Pancreas (tissue), 8 donors: ENCODE measurements around the gene CABLES1. TPM values are rescaled to one million over a fixed set of nuclear protein-coding genes. Genes with fewer than 3 reads are reported as not detected.

Experiments used
- polyA plus RNA-seq, 2 donors: library from polyadenylated mRNA; stranded (reverse); fragments of 200-250 nt; gene quantifications; one replicate each; pipeline ENCODE4 v1.2.3, GENCODE V29; 2013
- total RNA-seq, 6 donors: library from RNA; stranded (reverse); fragmentation: NEBNext Ultra II Directional in 4 of 6; extraction: Animal tissue kit (Norgen Biotek cat#: 25700) in 4 of 6; gene quantifications; one replicate each; pipeline versions ENCODE4 v1.2.1 to v1.2.4, GENCODE V29; 2021 to 2023
- donor health status: healthy with polysubstance abuse.
- donor health status: DM: no; HTN: no; CAD: no; lungs with moderate emphysema.
- donor health status: DM: no; HTN: no; CAD: no.
- donor health status: Bipolar disorder and iron deficiency.
- donor health status: DM: yes; HTN: yes; CAD: no.
- donor health status: DM: no; HTN: no; CAD: no.
- donor health status: DM: no; HTN: no; CAD: no.
- donor health status: DM: yes; HTN: yes; CAD: no.

Gene CABLES1
- total and polyA plus RNA-seq, 8 donors = 2.0 to 5.7 (median 3.2) TPM

Other genes with a start within 250 kb of the CABLES1 start
- 10 to 100 TPM; 10.9 to 26.2 (median 17.0) TPM for gene RBBP8, start 202.2 kb upstream of the CABLES1 start, total RNA-seq
- gene RBBP8, start 202.2 kb upstream of the CABLES1 start, polyA plus RNA-seq = 10 to 100 TPM; 25.3 to 32.7 TPM